T-cell (primary cell): Measurements from ENCODE around the gene IRX4. TPM values are rescaled to one million over a fixed set of nuclear protein-coding genes. Genes with fewer than 3 reads are reported as not detected.

Experiments used
- ATAC-seq, 4 experiments: fragments of 200-7000 bp in 3 of 4; fragments of 150-1000 bp in 1 of 4; cut with Tn5 transposase; replicated peaks in 1 of 4; 1 replicate in 3 of 4; 2 replicates in 1 of 4; pipeline ENCODE4 v1.10.0; 2021; ENCODE audit warnings: moderate library complexity in 3 of 4, mild to moderate bottlenecking in 2 of 4, moderate number of reproducible peaks in 1 of 4
- CTCF ChIA-PET, 2 donors: fragments of 300-600 bp; sonication (Branson Sonifier 250); formaldehyde crosslinking; loops; one replicate each; lab custom pipeline; 2022; ENCODE audit warnings: antibody characterized with exemption in 2 of 2; lab: Charles Lee
- POLR2A ChIA-PET, 2 donors: fragments of 300-600 bp; sonication (Branson Sonifier 250); formaldehyde crosslinking; loops; one replicate each; lab custom pipeline; 2022; ENCODE audit warnings: antibody characterized with exemption in 2 of 2; lab: Charles Lee
- DNase-seq, 35 experiments: peaks; one replicate each; pipeline versions ENCODE4 v3.0.0 to v3.0.0-alpha.2; 2013 to 2023
- H3K27ac ChIP-seq: one replicate; pipeline ENCODE4 v1.5.1; 2013; ENCODE audit warnings: low read length
- H3K27me3 ChIP-seq, 2 experiments: replicated peaks in 1 of 2; 1 replicate in 1 of 2; 2 replicates in 1 of 2; pipeline versions ENCODE4 v1.6.1 to v1.7.0; 2013; ENCODE audit warnings: low read length in 1 of 2, mixed read lengths in 1 of 2; ENCODE audit not compliant: control insufficient read depth in 2 of 2, insufficient read depth in 2 of 2; ENCODE audit errors: extremely low read depth in 1 of 2
- H3K36me3 ChIP-seq, 2 donors: 1 replicate in 1 of 2; 2 replicates in 1 of 2; pipeline versions ENCODE4 v1.6.1 to v1.7.0; 2013; ENCODE audit warnings: low read length in 1 of 2; ENCODE audit not compliant: control insufficient read depth in 2 of 2, insufficient read depth in 1 of 2; ENCODE audit errors: extremely low read depth in 1 of 2
- H3K4me1 ChIP-seq, 2 experiments: 1 replicate in 1 of 2; 2 replicates in 1 of 2; pipeline versions ENCODE4 v1.6.1 to v1.7.0; 2013; ENCODE audit warnings: low read length in 2 of 2, mixed read lengths in 1 of 2; ENCODE audit not compliant: insufficient read depth in 2 of 2, control insufficient read depth in 1 of 2; ENCODE audit errors: extremely low read depth in 1 of 2
- H3K4me3 ChIP-seq, 2 donors: 1 replicate in 1 of 2; 2 replicates in 1 of 2; pipeline versions ENCODE4 v1.5.1 to v1.7.0; 2013; ENCODE audit warnings: mild to moderate bottlenecking in 2 of 2, low read length in 1 of 2, moderate library complexity in 1 of 2; ENCODE audit not compliant: control insufficient read depth in 1 of 2; ENCODE audit errors: extremely low read depth in 1 of 2
- H3K9me3 ChIP-seq: 2 replicates; pipeline ENCODE4 v1.7.0; 2013
- H3K27ac Mint-ChIP-seq, 2 donors: one replicate each; pipeline ENCODE4 v1.8.0; 2020 to 2021; ENCODE audit warnings: mild to moderate bottlenecking in 2 of 2, mixed read lengths in 2 of 2
- H3K27me3 Mint-ChIP-seq, 2 donors: one replicate each; pipeline ENCODE4 v1.8.0; 2021 to 2022; ENCODE audit warnings: mixed read lengths in 2 of 2
- H3K36me3 Mint-ChIP-seq: one replicate; pipeline ENCODE4 v1.8.0; 2021; ENCODE audit warnings: mixed read lengths
- H3K4me1 Mint-ChIP-seq, 3 donors: one replicate each; pipeline ENCODE4 v1.8.0; 2020 to 2022; ENCODE audit warnings: mixed read lengths in 3 of 3, mild to moderate bottlenecking in 1 of 3
- H3K4me3 Mint-ChIP-seq, 3 donors: one replicate each; pipeline ENCODE4 v1.8.0; 2020 to 2022; ENCODE audit warnings: mild to moderate bottlenecking in 3 of 3, mixed read lengths in 3 of 3, moderate library complexity in 3 of 3
- H3K9me3 Mint-ChIP-seq, 3 donors: one replicate each; pipeline ENCODE4 v1.8.0; 2020 to 2022; ENCODE audit warnings: mixed read lengths in 3 of 3
- WGBS: methylation state at CpG from one replicate; pipeline ENCODE4 v1.1.5; 2013; ENCODE audit warnings: missing lambda C conversion rate; ENCODE audit not compliant: insufficient coverage; 5-methylcytosine and 5-hydroxymethylcytosine counted together
- total RNA-seq, 35 experiments: library from RNA in 6 of 35; stranded (reverse) in 6 of 35; fragments of 120-200 nt in 1 of 35; gene quantifications; one replicate each; pipeline versions ENCODE4 v1.2.1 to v1.2.4 and lab custom pipeline; 2013 to 2026

IRX4 gene
- total RNA-seq, 5 donors from 2014 or later (not counting 1 experiment from before 2014, with no cell fraction given) = not detected

- Mint-ChIP-seq H3K9me3 (no peaks in the 10 kb centered on the region), H3K27me3 (peaks cover 20 to 48% of the 10 kb centered on the region in 2 donors), H3K36me3 (no peaks in the 10 kb centered on the region), H3K4me1 (no peaks in the 10 kb centered on the region), H3K27ac (no peak overlapping the region), H3K4me3 (no peak overlapping the region)
- WGBS = 79% methylated on average over 13 of the region's 16 CpGs
- H3K9me3 ChIP-seq = no peaks in the 10 kb centered on the region
- no peak overlapping the region for H3K27ac ChIP-seq
- H3K4me1 ChIP-seq = no peaks in the 10 kb centered on the region
- ATAC-seq = no peak
- no peak overlapping the region for H3K4me3 ChIP-seq
- H3K36me3 ChIP-seq = no peaks in the 10 kb centered on the region
- ChIA-PET CTCF (no interaction called here), POLR2A (no interaction called here)
- peaks cover 0 to 89% of the 10 kb centered on the region in 2 experiments for H3K27me3 ChIP-seq
- DNase-seq = no peak
Observed at GRCh38 chr5:1864896-1865440, 17.8 kb downstream of the IRX4 start.

- POLR2A ChIA-PET = no interaction called here
- no peak overlapping the region for H3K27ac ChIP-seq
- CTCF ChIA-PET = no interaction called here
- peaks cover 0 to 2% (median 0%) of the 10 kb centered on the region in 3 donors for H3K4me1 Mint-ChIP-seq
- H3K9me3 Mint-ChIP-seq = no peaks in the 10 kb centered on the region
- H3K4me3 ChIP-seq = no peak overlapping the region
- H3K36me3 ChIP-seq = no peaks in the 10 kb centered on the region
- no peaks in the 10 kb centered on the region for H3K36me3 Mint-ChIP-seq
- ATAC-seq (no peak), DNase-seq (no peak)
- no peaks in the 10 kb centered on the region for H3K4me1 ChIP-seq
- no peaks in the 10 kb centered on the region for H3K9me3 ChIP-seq
- 77% methylated on average over 7 of the region's 7 CpGs for WGBS
- peaks cover 0 to 76% of the 10 kb centered on the region in 2 experiments for H3K27me3 ChIP-seq
- H3K27me3 Mint-ChIP-seq = peaks cover 16 to 35% of the 10 kb centered on the region in 2 donors
- H3K4me3 Mint-ChIP-seq = no peak overlapping the region
- no peak overlapping the region for H3K27ac Mint-ChIP-seq
Observed at GRCh38 chr5:1860949-1861348, 21.8 kb downstream of the IRX4 start.

- no peaks in the 10 kb centered on the region for H3K9me3 ChIP-seq
- 66% methylated on average over 22 of the region's 22 CpGs for WGBS
- H3K4me3 ChIP-seq = no peak overlapping the region
- Mint-ChIP-seq H3K4me3 (no peak overlapping the region), H3K9me3 (no peaks in the 10 kb centered on the region), H3K36me3 (no peaks in the 10 kb centered on the region), H3K27ac (no peak overlapping the region), H3K4me1 (peaks cover 0 to 2% (median 0%) of the 10 kb centered on the region in 3 donors), H3K27me3 (peaks cover 19 to 35% of the 10 kb centered on the region in 2 donors)
- POLR2A ChIA-PET = no interaction called here
- H3K4me1 ChIP-seq = no peaks in the 10 kb centered on the region
- H3K27ac ChIP-seq = no peak overlapping the region
- peaks cover 2 to 74% of the 10 kb centered on the region in 2 experiments for H3K27me3 ChIP-seq
- ATAC-seq (no peak), DNase-seq (no peak)
- CTCF ChIA-PET = no interaction called here
- no peaks in the 10 kb centered on the region for H3K36me3 ChIP-seq
Observed at GRCh38 chr5:1860021-1860610, 22.6 kb downstream of the IRX4 start.

GRCh38 chr5:1859099-1859498 is 23.6 kb downstream of the IRX4 start:
- H3K4me1 Mint-ChIP-seq = peaks cover 0 to 2% (median 0%) of the 10 kb centered on the region in 3 donors
- ATAC-seq = no peak
- H3K27me3 Mint-ChIP-seq = peaks cover 18 to 31% of the 10 kb centered on the region in 2 donors
- H3K27ac Mint-ChIP-seq = no peak overlapping the region
- Histone ChIP-seq H3K36me3 (no peaks in the 10 kb centered on the region), H3K4me3 (no peak overlapping the region), H3K4me1 (no peaks in the 10 kb centered on the region), H3K27me3 (peaks cover 2 to 74% of the 10 kb centered on the region in 2 experiments), H3K9me3 (no peaks in the 10 kb centered on the region), H3K27ac (no peak overlapping the region)
- H3K4me3 Mint-ChIP-seq = no peak overlapping the region
- ChIA-PET POLR2A (no interaction called here), CTCF (no interaction called here)
- 87% methylated on average over 9 of the region's 10 CpGs for WGBS
- H3K36me3 Mint-ChIP-seq = no peaks in the 10 kb centered on the region
- DNase-seq = no peak
- H3K9me3 Mint-ChIP-seq = no peaks in the 10 kb centered on the region

GRCh38 chr5:1858436-1858835 is 24.3 kb downstream of the IRX4 start:
- Histone ChIP-seq H3K4me3 (no peak overlapping the region), H3K36me3 (no peaks in the 10 kb centered on the region), H3K27me3 (peaks cover 2 to 74% of the 10 kb centered on the region in 2 experiments), H3K27ac (no peak overlapping the region), H3K4me1 (no peaks in the 10 kb centered on the region), H3K9me3 (no peaks in the 10 kb centered on the region)
- POLR2A ChIA-PET = no interaction called here
- no peaks in the 10 kb centered on the region for H3K36me3 Mint-ChIP-seq
- no peak overlapping the region for H3K27ac Mint-ChIP-seq
- WGBS = 93% methylated on average over 14 of the region's 16 CpGs
- peaks cover 0 to 2% (median 0%) of the 10 kb centered on the region in 3 donors for H3K4me1 Mint-ChIP-seq
- ATAC-seq (no peak), DNase-seq (no peak)
- CTCF ChIA-PET = no interaction called here
- H3K4me3 Mint-ChIP-seq = no peak overlapping the region
- H3K9me3 Mint-ChIP-seq = no peaks in the 10 kb centered on the region
- peaks cover 24 to 35% of the 10 kb centered on the region in 2 donors for H3K27me3 Mint-ChIP-seq

- CTCF ChIA-PET = no interaction called here
- no peaks in the 10 kb centered on the region for H3K9me3 Mint-ChIP-seq
- peaks cover 2 to 71% of the 10 kb centered on the region in 2 experiments for H3K27me3 ChIP-seq
- no peaks in the 10 kb centered on the region for H3K36me3 ChIP-seq
- DNase-seq (no peak), ATAC-seq (peak in 1 of 4 experiments; percentile 12)
- H3K9me3 ChIP-seq = no peaks in the 10 kb centered on the region
- H3K4me1 Mint-ChIP-seq = peaks cover 0 to 2% (median 0%) of the 10 kb centered on the region in 3 donors
- no peak overlapping the region for H3K27ac Mint-ChIP-seq
- no peak overlapping the region for H3K27ac ChIP-seq
- no peaks in the 10 kb centered on the region for H3K4me1 ChIP-seq
- H3K4me3 ChIP-seq = no peak overlapping the region
- peaks cover 27 to 35% of the 10 kb centered on the region in 2 donors for H3K27me3 Mint-ChIP-seq
- no peak overlapping the region for H3K4me3 Mint-ChIP-seq
- no peaks in the 10 kb centered on the region for H3K36me3 Mint-ChIP-seq
- POLR2A ChIA-PET = no interaction called here
- 85% methylated on average over 32 of the region's 32 CpGs for WGBS
Observed at GRCh38 chr5:1857256-1857600, 25.5 kb downstream of the IRX4 start.
